MCF 10A (cell line): ENCODE data around the gene SLC6A11. TPM values are rescaled to one million over a fixed set of nuclear protein-coding genes. Genes with fewer than 3 reads are reported as not detected.
A peak's percentile ranks its signal among the peaks of the same experiment; 100 is the strongest.

ENCODE experiments used
- BruUV-seq: library from RNA; stranded (reverse); fragments of 400-500 nt; replicated peaks from 2 replicates; lab custom pipeline; 2021; lab: Mats Ljungman, UMichigan
- CTCF ChIA-PET: fragments of 300-600 bp; sonication (Branson Sonifier 250); formaldehyde crosslinking; extraction: SDS; loops from one replicate; lab custom pipeline; 2021; ENCODE audit warnings: antibody characterized with exemption, inconsistent platforms; lab: Yijun Ruan, JAX
- POLR2A ChIA-PET: fragments of 300-600, 350-650 bp; sonication (Branson Sonifier 250); formaldehyde crosslinking; extraction: SDS; loops from one replicate; lab custom pipeline; 2020; ENCODE audit warnings: antibody characterized with exemption, inconsistent platforms; lab: Yijun Ruan, JAX
- DNase-seq: peaks from one replicate; pipeline ENCODE4 v3.0.0-alpha.2; 2018; ENCODE audit not compliant: unreplicated experiment
- H3K27ac Mint-ChIP-seq: one replicate; pipeline ENCODE4 v1.8.0; 2022; ENCODE audit warnings: mild to moderate bottlenecking, low read depth, mixed read lengths; ENCODE audit not compliant: unreplicated experiment
- H3K27me3 Mint-ChIP-seq: one replicate; pipeline ENCODE4 v1.8.0; 2022; ENCODE audit warnings: mixed read lengths; ENCODE audit not compliant: insufficient read depth, unreplicated experiment
- H3K36me3 Mint-ChIP-seq: one replicate; pipeline ENCODE4 v1.8.0; 2022; ENCODE audit warnings: mild to moderate bottlenecking, moderate library complexity, mixed read lengths; ENCODE audit not compliant: insufficient read depth, unreplicated experiment
- H3K4me1 Mint-ChIP-seq: one replicate; pipeline ENCODE4 v1.8.0; 2022; ENCODE audit warnings: mixed read lengths; ENCODE audit not compliant: insufficient read depth, unreplicated experiment
- H3K4me3 Mint-ChIP-seq: one replicate; pipeline ENCODE4 v1.8.0; 2022; ENCODE audit warnings: mild to moderate bottlenecking, moderate library complexity, mixed read lengths; ENCODE audit not compliant: unreplicated experiment
- H3K9me3 Mint-ChIP-seq: one replicate; pipeline ENCODE4 v1.8.0; 2022; ENCODE audit warnings: mixed read lengths; ENCODE audit not compliant: unreplicated experiment
- CTCF ChIP-seq: fragments of 200-600 bp; IDR thresholded peaks from one replicate; pipeline ENCODE4 v1.8.0; 2022; ENCODE audit warnings: antibody characterized with exemption, mild to moderate bottlenecking; ENCODE audit not compliant: unreplicated experiment
- intact Hi-C: fragments of 100-400 bp; cut with micrococcal nuclease; formaldehyde crosslinking; loops from 2 replicates; pipeline ENCODE4 v1.14.1; 2022
- total RNA-seq: library from RNA; stranded (reverse); gene quantifications from 2 replicates; pipeline ENCODE4 v1.2.3, GENCODE V29; 2022

The SLC6A11 gene
- total RNA-seq, 1 experiment from 2014 or later: 1.4 TPM

- H3K9me3 Mint-ChIP-seq: no peaks in the 10 kb centered on the region
- no TSS peak for BruUV-seq
- no peak overlapping the region for H3K4me3 Mint-ChIP-seq
- no peaks in the 10 kb centered on the region for H3K36me3 Mint-ChIP-seq
- no peaks in the 10 kb centered on the region for H3K4me1 Mint-ChIP-seq
- H3K27me3 Mint-ChIP-seq: peaks cover 15% of the 10 kb centered on the region
- DNase-seq: no peak
- POLR2A ChIA-PET: no interaction called here
- no peak for TF ChIP-seq CTCF
- H3K27ac Mint-ChIP-seq: no peak overlapping the region
- intact Hi-C loops: loop anchor here (2.0 to 10.0 kb wide), 2 partner anchors 184 to 282 kb away; no protein-coding TSS in a partner anchor
- CTCF ChIA-PET: interaction anchor here (0.6 to 5.7 kb wide), 9 partner anchors 16 to 538 kb away, joined by 3 to 109 read pairs (median 3); no protein-coding TSS in a partner anchor
Measured at GRCh38 chr3:10942690-10943205, 126.7 kb downstream of the SLC6A11 start.

GRCh38 chr3:10944866-10945265, 128.8 kb downstream of the SLC6A11 start:
- no peaks in the 10 kb centered on the region for H3K4me1 Mint-ChIP-seq
- POLR2A ChIA-PET: no interaction called here
- no peak for DNase-seq
- CTCF ChIA-PET: interaction anchor here (0.6 to 5.7 kb wide), 26 partner anchors 11 to 392 kb away, joined by 3 to 109 read pairs (median 4); no protein-coding TSS in a partner anchor
- H3K9me3 Mint-ChIP-seq: no peaks in the 10 kb centered on the region
- intact Hi-C loops: loop anchor here (1.0 to 10.0 kb wide), 2 partner anchors 114 to 280 kb away; no protein-coding TSS in a partner anchor
- peaks cover 22% of the 10 kb centered on the region for H3K27me3 Mint-ChIP-seq
- no TSS peak for BruUV-seq
- H3K36me3 Mint-ChIP-seq: no peaks in the 10 kb centered on the region
- H3K4me3 Mint-ChIP-seq: no peak overlapping the region
- no peak overlapping the region for H3K27ac Mint-ChIP-seq
- no peak for TF ChIP-seq CTCF

GRCh38 chr3:10945683-10946287, 129.8 kb downstream of the SLC6A11 start:
- POLR2A ChIA-PET: no interaction called here
- peak; percentile 70 for DNase-seq

More at GRCh38 chr3:10945683-10946287, 129.8 kb downstream of the SLC6A11 start:
- Mint-ChIP-seq H3K27me3 (peaks cover 22% of the 10 kb centered on the region), H3K27ac (no peak overlapping the region), H3K36me3 (no peaks in the 10 kb centered on the region), H3K9me3 (no peaks in the 10 kb centered on the region), H3K4me1 (no peaks in the 10 kb centered on the region), H3K4me3 (no peak overlapping the region)
- CTCF ChIA-PET: interaction anchor here (0.6 to 5.7 kb wide), 43 partner anchors 9 to 561 kb away, joined by 3 to 109 read pairs (median 4); no protein-coding TSS in a partner anchor
- no TSS peak for BruUV-seq
- TF ChIP-seq CTCF: peak; percentile 83
- intact Hi-C loops: loop anchor here (1.0 to 10.0 kb wide), 2 partner anchors 114 to 279 kb away; no protein-coding TSS in a partner anchor
